ENCODE results near the gene CEP120.

- no peak for TF ChIP-seq POLR2A (IDR thresholded peaks at IDR 0.05)
- TF ChIP-seq CTCF (IDR thresholded peaks at IDR 0.05), result no peak
- no peak for TF ChIP-seq POLR2AphosphoS5 (IDR thresholded peaks at IDR 0.05)
- no peak for TF ChIP-seq EP300 (IDR thresholded peaks at IDR 0.05)
Observed at GRCh38 chr5:123438902-123439301, 15.7 kb upstream of the CEP120 start.
